ENCODE measurements around the gene ZMYM2.

The ZMYM2 gene

DNA sequence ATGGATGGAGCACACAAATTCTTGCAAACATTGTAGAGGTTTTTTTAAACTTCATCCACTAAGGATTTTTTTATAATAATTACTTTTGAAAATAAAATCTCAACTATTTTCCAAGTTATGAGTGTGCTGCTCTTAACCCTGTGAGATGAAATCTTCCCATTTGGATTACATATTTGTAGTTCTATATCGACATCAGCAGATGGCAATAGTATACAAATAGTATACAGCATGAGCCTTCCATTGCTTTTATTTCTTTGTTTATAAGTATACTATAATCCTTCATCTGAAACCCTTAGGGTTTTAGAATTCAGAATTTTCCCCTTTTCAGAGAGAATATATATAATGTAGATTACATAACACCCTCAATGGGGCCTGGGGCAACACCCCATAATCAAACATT lies 131.8 kb downstream of the ZMYM2 start:
- H3K36me3 Mint-ChIP-seq (ENCODE audit: low read depth), result peaks cover 12% of the 10 kb centered on the region
- no peak overlapping the region for H3K4me3 Mint-ChIP-seq
- no peak for DNase-seq
- no peak overlapping the region for H3K27ac Mint-ChIP-seq
- no peaks in the 10 kb centered on the region for H3K9me3 Mint-ChIP-seq
- no peaks in the 10 kb centered on the region for H3K27me3 Mint-ChIP-seq
- no peaks in the 10 kb centered on the region for H3K4me1 Mint-ChIP-seq (ENCODE audit: low read depth)

DNA sequence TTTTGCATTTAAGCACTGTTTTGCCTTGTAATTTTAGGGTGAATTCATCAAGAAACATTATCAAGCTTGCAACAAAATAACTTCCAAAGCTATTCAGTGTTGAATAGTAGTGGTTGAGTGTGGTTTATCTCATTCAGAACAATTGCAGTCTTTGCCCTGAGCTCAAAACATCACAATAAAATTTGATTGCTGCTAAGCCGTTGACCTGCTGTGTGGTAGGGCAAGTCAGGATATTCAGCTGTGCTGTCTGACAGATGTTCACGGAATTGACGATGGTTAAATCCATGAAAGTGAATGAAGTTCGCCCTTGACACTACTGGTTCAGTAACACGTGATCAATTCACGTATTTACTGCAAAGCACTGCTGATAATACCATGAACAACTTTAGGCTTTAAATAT lies 135.4 kb downstream of the ZMYM2 start:
- Mint-ChIP-seq H3K4me3 (no peak overlapping the region), H3K27ac (no peak overlapping the region), H3K4me1 (ENCODE audit: low read depth) (no peaks in the 10 kb centered on the region), H3K9me3 (no peaks in the 10 kb centered on the region), H3K36me3 (ENCODE audit: low read depth) (no peaks in the 10 kb centered on the region), H3K27me3 (peaks cover 13% of the 10 kb centered on the region)
- no peak for DNase-seq

DNA sequence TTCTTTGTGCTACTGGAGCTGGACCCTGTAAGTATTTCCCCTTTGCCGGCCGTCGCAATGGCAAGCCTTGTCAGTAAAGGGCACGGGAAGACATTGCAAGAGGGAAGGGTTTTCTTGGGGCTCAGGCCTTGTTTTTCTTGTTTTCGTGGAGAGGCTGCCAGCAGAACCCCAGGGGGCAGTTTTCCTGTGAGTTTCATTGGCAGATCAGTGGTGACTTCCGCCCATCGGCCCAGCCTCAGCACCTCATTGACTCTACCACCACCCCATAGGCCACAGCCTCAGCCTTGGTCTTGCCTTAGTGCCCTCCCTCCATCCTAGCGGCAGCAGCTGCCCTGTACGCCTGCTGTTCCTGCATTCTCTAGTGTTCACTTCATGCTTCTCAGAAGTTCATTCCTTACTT lies 140.8 kb downstream of the ZMYM2 start:
- H3K27me3 Mint-ChIP-seq, result peaks cover 48% of the 10 kb centered on the region
- no peaks in the 10 kb centered on the region for H3K36me3 Mint-ChIP-seq (ENCODE audit: low read depth)
- H3K27ac Mint-ChIP-seq, result no peak overlapping the region
- no peaks in the 10 kb centered on the region for H3K9me3 Mint-ChIP-seq
- no peak for DNase-seq
- H3K4me3 Mint-ChIP-seq, result no peak overlapping the region
- H3K4me1 Mint-ChIP-seq (ENCODE audit: low read depth), result no peaks in the 10 kb centered on the region

DNA sequence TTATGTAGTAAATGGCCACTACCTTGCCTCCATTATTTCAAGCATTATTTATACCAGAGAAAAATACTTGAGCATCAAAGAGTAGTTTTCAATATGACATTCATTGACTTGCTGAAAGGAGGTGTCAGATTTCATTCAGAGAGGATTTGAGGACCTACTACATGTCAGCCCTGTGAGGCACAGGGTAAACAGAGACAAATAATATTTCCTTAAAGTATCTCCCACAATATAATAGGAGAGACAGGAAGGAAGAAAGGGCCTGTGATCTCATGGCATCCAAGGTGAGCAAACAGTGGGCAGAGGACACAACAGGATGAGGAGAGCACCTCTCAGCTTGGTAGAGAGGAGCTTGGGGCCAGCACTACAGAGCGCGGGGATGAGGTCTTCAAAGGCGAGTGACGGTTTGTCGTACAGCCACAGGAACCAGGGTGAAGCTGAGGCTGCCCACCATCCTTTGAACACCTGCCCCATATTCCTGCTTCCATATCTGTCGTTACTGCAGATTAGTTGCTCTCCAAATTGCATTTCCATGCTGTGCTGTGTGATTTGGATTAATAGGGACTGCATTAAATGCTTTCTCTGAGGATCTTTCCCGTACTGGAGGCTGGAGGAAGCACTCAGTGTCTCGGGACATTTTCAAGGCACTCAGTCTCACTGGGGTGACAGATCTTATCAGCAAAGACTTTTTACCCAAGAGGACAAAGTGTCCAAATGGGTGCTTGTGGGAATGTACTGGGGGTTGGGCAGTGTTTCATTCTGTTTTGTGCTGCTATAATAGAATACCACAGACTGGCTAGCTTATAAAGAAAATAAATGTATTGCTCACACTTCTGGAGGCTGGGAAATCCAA lies 143.2 kb downstream of the ZMYM2 start:
- H3K4me3 Mint-ChIP-seq, result no peak overlapping the region
- H3K36me3 Mint-ChIP-seq (ENCODE audit: low read depth), result no peaks in the 10 kb centered on the region
- H3K27me3 Mint-ChIP-seq, result peaks cover 60% of the 10 kb centered on the region
- H3K9me3 Mint-ChIP-seq, result no peaks in the 10 kb centered on the region
- no peaks in the 10 kb centered on the region for H3K4me1 Mint-ChIP-seq (ENCODE audit: low read depth)
- no peak for DNase-seq
- no peak overlapping the region for H3K27ac Mint-ChIP-seq

DNA sequence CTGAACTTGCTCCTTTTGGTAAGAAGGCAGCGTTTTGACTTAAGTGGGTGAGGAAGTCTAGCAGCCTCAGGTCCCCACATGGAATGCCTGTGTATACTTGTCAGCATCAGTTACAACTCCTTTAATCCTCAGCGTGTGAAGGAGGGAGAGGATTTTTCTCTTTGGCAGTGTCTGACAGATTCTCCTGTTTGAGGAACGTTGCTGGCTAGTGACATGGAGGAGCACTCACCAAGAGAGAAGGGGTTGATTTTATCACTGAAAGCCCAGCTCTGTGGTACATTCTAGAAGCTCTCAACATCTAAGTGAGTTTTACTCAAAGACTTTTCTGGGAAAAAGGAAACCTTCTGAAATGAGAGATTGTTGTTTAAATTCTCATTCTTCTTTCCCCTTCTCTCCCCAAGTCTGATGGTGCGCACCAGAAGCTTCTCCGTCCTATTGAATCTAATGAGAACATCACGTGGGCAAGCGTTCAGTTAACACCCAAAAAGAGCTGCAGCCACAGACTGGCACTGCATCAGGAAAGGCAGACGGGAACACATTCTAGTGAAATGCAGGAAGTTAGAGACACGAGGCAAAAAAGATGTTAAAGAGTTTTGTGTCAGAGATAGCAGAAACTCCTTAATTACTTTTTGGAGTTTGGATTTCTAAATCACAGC lies 144.1 kb downstream of the ZMYM2 start:
- Mint-ChIP-seq H3K9me3 (no peaks in the 10 kb centered on the region), H3K4me3 (no peak overlapping the region), H3K27me3 (peaks cover 58% of the 10 kb centered on the region), H3K27ac (no peak overlapping the region), H3K4me1 (ENCODE audit: low read depth) (no peaks in the 10 kb centered on the region), H3K36me3 (ENCODE audit: low read depth) (no peaks in the 10 kb centered on the region)
- no peak for DNase-seq

DNA sequence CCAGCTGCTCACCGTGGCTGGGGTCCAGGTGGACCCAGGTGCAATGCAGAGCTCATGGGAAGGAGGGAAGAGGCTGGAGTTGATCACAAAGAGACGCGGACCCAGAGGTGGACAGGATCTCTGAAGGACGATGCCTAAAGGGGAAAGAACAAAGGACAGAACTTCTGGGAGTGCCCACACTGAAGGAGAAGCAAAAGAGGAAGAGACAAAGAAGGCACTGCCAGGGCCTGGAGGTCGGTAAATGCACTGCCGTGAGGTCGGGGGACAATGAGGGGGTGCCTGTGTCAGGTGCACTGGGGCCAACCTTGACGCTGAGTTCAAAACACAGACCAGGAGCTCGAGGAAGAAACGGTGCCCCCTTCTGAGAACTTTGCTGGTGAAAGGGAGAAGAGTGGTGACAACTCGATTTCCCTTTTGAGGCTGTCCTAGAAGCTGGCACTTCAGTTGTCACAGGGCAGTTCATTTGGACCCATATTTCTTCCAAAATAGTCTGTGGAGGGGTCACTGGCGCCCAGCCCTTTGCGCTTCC lies 146.7 kb downstream of the ZMYM2 start:
- Mint-ChIP-seq H3K36me3 (ENCODE audit: low read depth) (no peaks in the 10 kb centered on the region), H3K4me1 (ENCODE audit: low read depth) (no peaks in the 10 kb centered on the region), H3K9me3 (no peaks in the 10 kb centered on the region), H3K4me3 (no peak overlapping the region), H3K27ac (no peak overlapping the region), H3K27me3 (peaks cover 38% of the 10 kb centered on the region)
- no peak for DNase-seq

DNA sequence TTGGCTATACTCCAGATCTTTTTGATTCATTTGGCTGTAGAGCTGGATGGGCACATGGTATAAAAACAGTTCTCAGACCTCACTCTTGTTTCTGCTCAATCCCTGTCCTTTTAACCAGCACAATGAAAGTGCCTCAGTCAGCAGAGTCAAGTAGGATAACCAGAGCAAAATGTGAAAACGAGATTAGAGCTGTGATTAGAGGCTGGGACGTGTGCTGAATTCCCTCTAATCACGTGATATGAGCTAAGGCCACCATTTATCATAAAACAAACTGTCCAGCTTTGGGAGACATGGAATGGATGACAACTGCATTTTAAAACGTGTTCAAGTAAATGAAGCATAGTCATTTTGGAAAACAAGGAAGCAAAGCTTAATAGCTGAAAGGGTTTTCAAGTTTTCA lies 148.2 kb downstream of the ZMYM2 start:
- H3K4me3 Mint-ChIP-seq, result no peak overlapping the region
- H3K4me1 Mint-ChIP-seq (ENCODE audit: low read depth), result no peaks in the 10 kb centered on the region
- no peak overlapping the region for H3K27ac Mint-ChIP-seq
- H3K36me3 Mint-ChIP-seq (ENCODE audit: low read depth), result no peaks in the 10 kb centered on the region
- H3K9me3 Mint-ChIP-seq, result no peaks in the 10 kb centered on the region
- no peak for DNase-seq
- peaks cover 27% of the 10 kb centered on the region for H3K27me3 Mint-ChIP-seq

DNA sequence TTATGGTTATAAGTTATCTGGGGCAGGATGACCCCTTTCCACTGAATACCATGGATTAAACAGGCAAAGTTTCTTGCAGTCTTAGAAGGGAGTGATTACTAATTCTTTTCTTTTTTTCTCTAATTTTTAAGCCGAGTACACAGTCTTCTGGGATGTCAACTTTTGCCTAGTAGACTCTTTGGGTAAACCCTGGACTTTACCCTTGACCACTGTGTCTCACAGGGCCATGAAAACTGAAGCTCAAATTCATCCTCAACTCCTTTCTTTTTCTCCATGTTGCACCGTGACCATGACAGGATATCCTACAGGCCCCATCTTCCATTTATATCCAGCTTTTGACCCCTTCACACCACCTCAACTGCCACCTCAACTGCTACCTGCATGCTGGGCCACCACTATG lies 150.5 kb downstream of the ZMYM2 start:
- Mint-ChIP-seq H3K9me3 (no peaks in the 10 kb centered on the region), H3K4me1 (ENCODE audit: low read depth) (no peaks in the 10 kb centered on the region), H3K27me3 (peaks cover 15% of the 10 kb centered on the region), H3K36me3 (ENCODE audit: low read depth) (no peaks in the 10 kb centered on the region), H3K4me3 (no peak overlapping the region), H3K27ac (no peak overlapping the region)
- DNase-seq, result no peak

DNA sequence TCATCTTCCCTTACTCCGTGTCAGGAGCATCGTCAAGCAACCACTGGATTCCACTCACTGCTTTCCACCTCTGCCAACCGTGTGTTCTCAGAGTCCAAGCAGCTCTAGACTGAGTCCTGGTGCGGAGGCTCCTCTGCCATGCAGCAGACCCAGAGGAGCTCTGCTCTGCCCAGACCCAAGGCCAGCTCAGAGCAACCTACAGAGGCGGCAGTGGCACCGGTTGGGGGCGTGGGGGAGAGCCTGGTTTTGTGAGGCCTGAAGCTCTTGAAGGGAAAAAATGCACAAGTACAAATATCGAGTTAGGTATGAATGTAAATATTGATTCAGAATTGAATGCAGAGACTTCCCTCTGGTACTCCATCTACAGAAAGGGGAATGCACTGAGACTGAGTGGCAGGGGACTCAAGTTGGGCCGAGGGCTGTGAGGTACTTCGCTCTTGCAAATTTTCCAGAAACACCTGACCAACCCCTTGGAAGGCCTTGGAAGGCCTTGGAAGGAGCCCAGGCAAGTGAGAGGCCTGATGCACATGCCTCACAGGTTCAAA lies 155.6 kb downstream of the ZMYM2 start:
- Mint-ChIP-seq H3K4me1 (ENCODE audit: low read depth) (peaks cover 5% of the 10 kb centered on the region), H3K27ac (no peak overlapping the region), H3K9me3 (no peaks in the 10 kb centered on the region), H3K27me3 (no peaks in the 10 kb centered on the region), H3K36me3 (ENCODE audit: low read depth) (no peaks in the 10 kb centered on the region), H3K4me3 (no peak overlapping the region)
- DNase-seq, result no peak

DNA sequence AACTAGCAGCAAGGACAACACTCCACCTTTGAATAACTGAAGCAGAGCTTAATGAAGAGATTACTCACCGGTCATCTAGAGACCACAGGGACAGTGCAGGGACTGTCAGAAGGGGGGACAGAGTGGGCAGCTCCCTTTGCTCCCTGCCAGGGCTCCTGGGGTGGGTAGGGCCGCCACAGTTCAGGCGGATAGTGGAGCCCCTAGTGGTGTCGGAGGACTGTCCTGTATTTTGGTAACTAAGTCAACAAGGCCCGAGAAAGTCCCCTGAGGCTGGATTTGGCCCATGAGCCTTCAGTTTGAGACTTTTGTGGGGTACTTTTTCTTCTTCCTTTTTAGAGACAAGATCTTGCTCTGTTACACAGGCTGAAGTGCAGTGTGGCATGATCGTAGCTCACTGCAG lies 157.7 kb downstream of the ZMYM2 start:
- Mint-ChIP-seq H3K4me3 (no peak overlapping the region), H3K4me1 (ENCODE audit: low read depth) (peaks cover 26% of the 10 kb centered on the region), H3K36me3 (ENCODE audit: low read depth) (no peaks in the 10 kb centered on the region), H3K27ac (no peak overlapping the region), H3K27me3 (no peaks in the 10 kb centered on the region), H3K9me3 (no peaks in the 10 kb centered on the region)
- no peak for DNase-seq

DNA sequence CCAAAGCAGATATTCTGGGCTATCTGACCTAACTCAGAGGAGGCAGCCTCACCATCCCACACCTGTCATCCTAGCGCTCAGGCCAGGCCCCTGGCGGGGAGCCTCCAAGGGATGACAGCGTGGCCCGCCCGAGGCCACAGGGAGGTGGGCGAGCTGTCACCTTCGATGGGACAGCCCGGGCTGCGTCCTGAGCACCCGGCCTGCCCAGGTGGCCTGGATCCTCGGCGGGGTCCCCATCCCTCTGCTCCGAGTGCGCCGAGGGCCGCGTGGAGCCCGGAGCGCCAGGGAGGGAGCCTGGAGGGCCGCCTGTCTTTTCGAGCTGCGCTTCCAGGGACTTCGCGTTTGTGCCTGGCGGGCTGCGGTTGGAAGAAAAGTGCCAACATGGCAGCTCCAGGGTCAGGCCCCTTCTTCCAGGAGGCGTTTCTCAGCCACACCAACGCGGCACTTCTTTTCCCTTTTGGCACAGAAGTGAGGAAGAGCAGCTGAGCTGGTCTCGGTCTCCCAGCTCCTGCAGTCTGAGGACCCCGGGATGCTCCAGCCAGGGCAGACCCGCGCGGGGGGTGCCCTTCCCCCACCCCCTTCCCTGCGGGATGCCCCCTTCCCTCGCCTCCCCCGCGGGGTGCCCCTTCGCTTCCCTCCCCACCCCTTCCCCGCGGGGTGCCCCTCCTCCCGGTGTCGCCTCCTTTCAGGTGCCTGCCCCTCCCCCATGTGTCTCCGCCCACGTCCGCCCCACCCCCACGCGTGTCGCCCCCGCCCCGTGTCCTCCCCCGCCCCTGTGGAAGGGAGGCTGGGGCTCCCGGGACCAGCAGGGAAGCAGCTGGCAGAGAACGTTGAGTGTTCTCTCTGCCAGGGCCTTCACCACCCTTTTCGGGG lies 160.0 kb downstream of the ZMYM2 start:
- peak; percentile 61 for DNase-seq
- Mint-ChIP-seq H3K27ac (peak overlapping the region; percentile 85), H3K9me3 (no peaks in the 10 kb centered on the region), H3K36me3 (ENCODE audit: low read depth) (no peaks in the 10 kb centered on the region), H3K27me3 (no peaks in the 10 kb centered on the region), H3K4me3 (peak overlapping the region; percentile 80), H3K4me1 (ENCODE audit: low read depth) (peaks cover 29% of the 10 kb centered on the region)

DNA sequence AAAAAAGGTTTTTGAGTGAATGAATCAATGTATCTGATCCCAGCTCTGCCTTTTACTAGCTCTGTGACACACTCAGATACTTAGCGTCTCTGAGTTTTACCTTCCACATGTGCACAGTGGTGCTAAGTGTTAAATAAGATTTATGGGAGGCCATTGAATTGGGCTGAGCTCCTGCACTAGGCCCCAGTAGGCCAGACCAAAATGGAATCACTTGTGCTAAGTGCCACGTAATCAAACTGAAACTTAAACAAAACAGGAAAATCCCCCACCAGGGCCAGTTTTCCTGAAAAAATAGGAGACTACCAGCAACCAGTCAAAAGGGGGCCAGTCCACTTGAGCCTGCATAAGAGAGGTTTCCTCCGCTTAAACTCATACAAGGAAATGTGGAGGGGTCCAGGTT lies 161.4 kb downstream of the ZMYM2 start:
- no peaks in the 10 kb centered on the region for H3K36me3 Mint-ChIP-seq (ENCODE audit: low read depth)
- H3K9me3 Mint-ChIP-seq, result no peaks in the 10 kb centered on the region
- peak overlapping the region; percentile 69 for H3K27ac Mint-ChIP-seq
- DNase-seq, result no peak
- H3K4me1 Mint-ChIP-seq (ENCODE audit: low read depth), result peaks cover 29% of the 10 kb centered on the region
- H3K4me3 Mint-ChIP-seq, result peak overlapping the region; percentile 80
- peaks cover 6% of the 10 kb centered on the region for H3K27me3 Mint-ChIP-seq

DNA sequence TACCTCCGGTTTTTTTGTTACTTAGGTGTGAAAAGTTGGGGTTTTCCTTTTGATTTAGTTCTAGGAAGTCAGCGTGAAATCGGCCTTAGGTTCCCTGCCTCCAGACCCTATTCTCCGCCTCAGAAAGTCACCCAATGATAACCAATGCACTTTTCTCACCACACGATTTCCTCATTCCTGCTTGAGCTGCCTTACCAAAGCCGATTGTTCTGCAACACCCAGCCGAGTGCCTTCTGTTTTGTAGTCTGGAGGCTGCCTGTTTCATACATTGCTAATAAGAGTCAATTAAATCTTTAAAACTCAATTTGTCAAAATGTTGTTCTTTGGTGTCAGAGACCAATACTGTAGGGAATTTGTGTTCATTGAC lies 162.6 kb downstream of the ZMYM2 start:
- Mint-ChIP-seq H3K4me1 (ENCODE audit: low read depth) (peaks cover 29% of the 10 kb centered on the region), H3K4me3 (peak overlapping the region; percentile 73), H3K27me3 (peaks cover 14% of the 10 kb centered on the region), H3K36me3 (ENCODE audit: low read depth) (no peaks in the 10 kb centered on the region), H3K27ac (peak overlapping the region; percentile 79), H3K9me3 (no peaks in the 10 kb centered on the region)
- no peak for DNase-seq

DNA sequence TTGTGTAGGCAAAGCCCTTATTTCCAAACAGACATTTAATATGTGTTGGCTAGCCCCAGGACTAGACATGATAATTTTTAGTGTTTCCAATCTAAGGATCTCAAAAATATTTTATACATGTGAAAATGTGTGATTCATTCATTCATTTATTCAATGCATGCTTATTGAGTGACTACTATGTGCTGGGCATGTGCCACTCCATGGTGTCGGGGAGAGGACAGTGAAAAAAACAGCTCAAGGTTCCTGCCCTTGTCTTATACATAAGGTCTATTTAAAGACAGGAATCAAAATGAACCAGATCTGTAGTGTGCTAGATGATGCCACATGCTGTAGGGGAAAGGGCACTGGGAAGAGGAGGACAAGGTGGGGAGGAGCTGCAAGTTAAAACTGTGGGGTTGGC lies 165.8 kb downstream of the ZMYM2 start:
- Mint-ChIP-seq H3K4me1 (ENCODE audit: low read depth) (peaks cover 29% of the 10 kb centered on the region), H3K4me3 (no peak overlapping the region), H3K27ac (no peak overlapping the region), H3K27me3 (peaks cover 33% of the 10 kb centered on the region), H3K9me3 (no peaks in the 10 kb centered on the region), H3K36me3 (ENCODE audit: low read depth) (no peaks in the 10 kb centered on the region)
- no peak for DNase-seq

All from activated T-cell treated with anti-CD3 and anti-CD28 coated beads, Interleukin-2, amount 50 U/mL, for 24 hours (primary cell).